Subcutaneous abdominal adipose tissue (tissue), 5 donors: ENCODE data around the gene ABCA7.

ENCODE experiments used
- H3K27ac ChIP-seq: one replicate; pipeline ENCODE4 v1.7.0; 2013; ENCODE audit warnings: low read depth, mild to moderate bottlenecking, inconsistent platforms, low read length, moderate library complexity
- H3K27me3 ChIP-seq, 5 donors: one replicate each; pipeline ENCODE4 v1.7.0; 2013; ENCODE audit warnings: low read length in 5 of 5, inconsistent platforms in 1 of 5; ENCODE audit not compliant: control insufficient read depth in 5 of 5, insufficient read depth in 4 of 5
- H3K36me3 ChIP-seq, 5 donors: one replicate each; pipeline ENCODE4 v1.7.0; 2013; ENCODE audit warnings: low read length in 5 of 5; ENCODE audit not compliant: control insufficient read depth in 5 of 5, insufficient read depth in 5 of 5
- H3K4me1 ChIP-seq, 5 donors: one replicate each; pipeline ENCODE4 v1.7.0; 2013; ENCODE audit warnings: low read length in 5 of 5, mild to moderate bottlenecking in 3 of 5, moderate library complexity in 1 of 5; ENCODE audit not compliant: control insufficient read depth in 5 of 5, insufficient read depth in 5 of 5
- H3K4me3 ChIP-seq, 5 donors: one replicate each; pipeline ENCODE4 v1.7.0; 2013; ENCODE audit warnings: low read length in 5 of 5, low read depth in 1 of 5
- H3K9ac ChIP-seq, 5 donors: one replicate each; pipeline ENCODE4 v1.7.0; 2013; ENCODE audit warnings: low read length in 5 of 5, mild to moderate bottlenecking in 4 of 5, moderate library complexity in 3 of 5
- H3K9me3 ChIP-seq, 5 donors: one replicate each; pipeline ENCODE4 v1.7.0; 2013; ENCODE audit warnings: low read length in 5 of 5; ENCODE audit not compliant: control insufficient read depth in 5 of 5
- donor health status: healthy.
- donor health status: healthy.
- donor health status: healthy.
- donor health status: healthy.
- donor health status: healthy.

The ABCA7 gene

DNA sequence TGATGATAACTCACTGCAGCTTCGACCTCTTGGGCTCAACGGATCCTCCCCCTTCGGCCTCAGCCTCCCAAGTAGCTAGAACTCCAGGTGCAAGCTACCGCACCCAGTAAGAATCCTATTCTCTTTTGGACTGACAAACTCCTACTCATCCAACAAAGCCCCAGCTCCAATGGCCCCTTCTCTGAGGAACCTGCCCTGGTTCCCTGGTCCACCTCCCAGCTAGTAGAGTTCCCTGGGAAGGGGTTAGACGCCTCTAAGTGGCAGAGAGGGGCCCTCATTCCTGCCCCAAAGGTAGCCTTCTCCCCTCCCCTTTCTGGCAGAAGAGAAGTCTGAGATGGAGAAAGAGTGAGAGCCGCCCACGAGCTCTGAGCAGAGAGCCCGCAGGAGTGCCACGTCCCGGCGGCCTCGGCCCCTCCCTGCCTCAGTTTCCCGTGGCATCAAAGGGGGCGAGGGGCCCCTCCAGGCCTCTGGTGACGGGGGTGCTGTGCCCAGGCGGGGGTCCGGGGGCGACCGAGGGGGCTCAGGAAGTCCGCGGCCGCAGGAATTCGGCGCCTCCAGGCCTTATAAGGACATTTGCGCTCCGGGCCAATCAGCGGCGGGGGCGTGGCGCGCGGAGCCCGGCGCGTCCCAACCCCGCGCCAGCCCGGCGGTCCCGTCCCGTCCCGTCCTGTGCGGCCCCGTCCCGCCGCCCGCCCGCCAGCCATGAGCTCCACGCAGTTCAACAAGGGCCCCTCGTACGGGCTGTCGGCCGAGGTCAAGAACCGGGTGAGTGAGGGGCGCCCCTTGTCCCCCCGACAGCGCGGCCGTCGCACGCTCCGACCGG is 13.7 kb upstream of the ABCA7 start, which contains the start of gene CNN2:
Gene CNN2 (plus strand): TSS at position 649 of the 823 bp plus-strand sequence. CDS start 54 bp downstream, at position 703.
- Histone ChIP-seq H3K36me3 (peaks cover 0 to 6% (median 0%) of the 10 kb centered on the region in 5 donors), H3K9ac (peak within 1 kb of the TSS in 4 of 5 donors; percentile 76 to 94 (median 84)), H3K4me3 (peak within 1 kb of the TSS; percentile 75 to 86 (median 81)), H3K4me1 (peaks cover 0 to 41% (median 33%) of the 10 kb centered on the region in 5 donors), H3K27ac (peak within 1 kb of the TSS; percentile 78), H3K27me3 (no peaks in the 10 kb centered on the region), H3K9me3 (no peaks in the 10 kb centered on the region)

- no peaks in the 10 kb centered on the region for H3K27me3 ChIP-seq
- peak overlapping the region in 4 of 5 donors; percentile 76 to 94 (median 84) for H3K9ac ChIP-seq
- H3K4me1 ChIP-seq, result peaks cover 0 to 37% (median 33%) of the 10 kb centered on the region in 5 donors
- H3K27ac ChIP-seq, result peak overlapping the region; percentile 78
- peak overlapping the region; percentile 75 to 86 (median 81) for H3K4me3 ChIP-seq
- no peaks in the 10 kb centered on the region for H3K9me3 ChIP-seq
- peaks cover 0 to 10% (median 2%) of the 10 kb centered on the region in 5 donors for H3K36me3 ChIP-seq
Observed at GRCh38 chr19:1026783-1027649, 12.9 kb upstream of the ABCA7 start.

DNA sequence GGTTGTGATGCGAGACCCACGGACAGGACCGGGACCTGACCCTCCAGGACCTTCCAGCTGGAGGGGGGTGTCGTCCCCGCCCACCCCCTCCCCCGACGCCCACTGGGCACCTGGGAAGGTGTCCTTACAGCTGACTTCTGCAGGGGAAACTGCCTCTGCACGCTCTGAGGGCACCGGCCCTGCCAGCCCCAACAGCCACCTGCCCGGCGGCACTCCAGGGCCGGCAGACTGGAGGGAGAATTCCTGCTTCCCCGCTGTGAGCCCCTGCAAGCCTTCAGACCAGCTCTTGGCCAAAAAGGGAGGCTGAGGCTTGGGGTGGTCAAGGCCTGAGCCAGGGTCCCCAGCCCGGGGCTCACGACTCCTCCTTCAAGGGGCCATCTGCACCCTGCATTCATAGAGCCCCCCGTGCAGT is 12.3 kb upstream of the ABCA7 start:
- Histone ChIP-seq H3K9me3 (no peaks in the 10 kb centered on the region), H3K27ac (peak overlapping the region; percentile 78), H3K4me1 (peaks cover 0 to 37% (median 29%) of the 10 kb centered on the region in 5 donors), H3K4me3 (peak overlapping the region; percentile 75 to 86 (median 81)), H3K27me3 (no peaks in the 10 kb centered on the region), H3K36me3 (peaks cover 0 to 16% (median 9%) of the 10 kb centered on the region in 5 donors), H3K9ac (peak overlapping the region in 4 of 5 donors; percentile 35 to 85 (median 69))

DNA sequence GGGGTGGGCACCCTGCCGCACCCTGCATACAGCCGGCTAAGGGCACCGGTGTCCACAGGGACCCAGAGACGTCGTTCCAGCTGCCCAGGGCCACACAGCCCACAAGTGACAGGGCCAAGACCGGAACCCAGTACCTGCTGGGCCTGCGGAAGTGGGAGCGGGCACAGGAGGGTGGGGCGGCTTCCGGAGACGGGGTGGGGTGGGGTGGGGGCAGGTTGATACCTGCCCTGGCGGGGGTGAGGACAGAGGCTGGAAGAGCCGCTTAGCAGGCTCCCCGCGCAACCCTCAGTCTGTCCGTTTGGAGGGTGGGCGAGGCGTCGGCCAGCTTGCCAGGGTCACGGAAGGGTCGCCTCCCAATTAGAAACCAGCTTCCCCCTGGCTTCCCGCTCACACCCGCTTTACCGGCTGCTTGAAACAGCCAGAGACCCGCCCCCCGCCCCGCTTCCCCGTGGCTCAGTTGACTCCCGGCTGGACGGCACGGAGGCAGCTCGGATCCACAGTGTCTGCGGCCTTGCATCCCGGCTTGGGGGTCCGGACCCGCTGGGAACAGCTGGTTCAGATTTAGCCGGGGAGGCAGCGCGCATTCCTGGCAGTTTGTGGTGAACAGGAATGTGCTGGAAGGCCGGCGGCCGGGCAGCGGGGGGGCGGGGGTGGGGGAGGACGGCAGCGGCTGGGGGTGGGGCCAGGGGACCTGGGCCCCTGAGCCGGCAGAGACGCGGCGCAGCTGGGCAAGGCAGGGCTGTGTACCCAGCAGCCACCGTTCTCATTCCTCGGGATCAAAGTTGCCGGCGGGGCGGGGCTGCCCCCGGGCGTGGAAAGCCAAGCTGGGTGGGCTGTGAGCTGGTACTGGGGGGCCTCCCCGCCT is 11.6 kb upstream of the ABCA7 start:
- Histone ChIP-seq H3K27ac (peak overlapping the region; percentile 78), H3K27me3 (no peaks in the 10 kb centered on the region), H3K9ac (peak overlapping the region in 4 of 5 donors; percentile 35 to 73 (median 72)), H3K9me3 (no peaks in the 10 kb centered on the region), H3K36me3 (peaks cover 0 to 21% (median 13%) of the 10 kb centered on the region in 5 donors), H3K4me3 (peak overlapping the region in 4 of 5 donors; percentile 75 to 86 (median 82)), H3K4me1 (peaks cover 0 to 37% (median 29%) of the 10 kb centered on the region in 5 donors)

DNA sequence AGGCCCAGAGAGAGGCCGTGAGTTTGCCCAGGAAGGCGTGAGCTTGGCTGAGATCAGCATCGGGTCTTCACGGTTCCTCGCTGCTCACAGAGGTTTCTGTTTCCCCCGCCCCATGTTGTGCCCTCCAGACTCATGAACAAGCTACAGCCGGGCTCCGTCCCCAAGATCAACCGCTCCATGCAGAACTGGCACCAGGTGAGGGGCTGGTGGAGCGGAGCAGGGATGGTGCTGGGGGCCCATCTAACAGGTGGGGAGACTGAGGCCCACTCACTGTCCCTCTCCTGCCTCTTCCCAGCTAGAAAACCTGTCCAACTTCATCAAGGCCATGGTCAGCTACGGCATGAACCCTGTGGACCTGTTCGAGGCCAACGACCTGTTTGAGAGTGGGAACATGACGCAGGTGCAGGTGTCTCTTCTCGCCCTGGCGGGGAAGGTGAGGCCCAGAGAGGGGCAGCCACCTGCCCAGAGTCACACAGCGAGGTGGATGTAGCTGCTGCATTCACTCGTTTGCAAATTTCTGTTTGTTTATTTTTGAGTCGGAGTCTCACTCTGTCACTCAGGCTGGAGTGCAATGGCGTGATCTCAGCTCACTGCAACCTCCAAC is 7.5 kb upstream of the ABCA7 start:
- Histone ChIP-seq H3K9ac (no peak overlapping the region), H3K4me1 (peaks cover 0 to 23% (median 18%) of the 10 kb centered on the region in 5 donors), H3K36me3 (peaks cover 0 to 33% (median 26%) of the 10 kb centered on the region in 5 donors), H3K27ac (no peak overlapping the region), H3K27me3 (no peaks in the 10 kb centered on the region), H3K4me3 (no peak overlapping the region), H3K9me3 (no peaks in the 10 kb centered on the region)

DNA sequence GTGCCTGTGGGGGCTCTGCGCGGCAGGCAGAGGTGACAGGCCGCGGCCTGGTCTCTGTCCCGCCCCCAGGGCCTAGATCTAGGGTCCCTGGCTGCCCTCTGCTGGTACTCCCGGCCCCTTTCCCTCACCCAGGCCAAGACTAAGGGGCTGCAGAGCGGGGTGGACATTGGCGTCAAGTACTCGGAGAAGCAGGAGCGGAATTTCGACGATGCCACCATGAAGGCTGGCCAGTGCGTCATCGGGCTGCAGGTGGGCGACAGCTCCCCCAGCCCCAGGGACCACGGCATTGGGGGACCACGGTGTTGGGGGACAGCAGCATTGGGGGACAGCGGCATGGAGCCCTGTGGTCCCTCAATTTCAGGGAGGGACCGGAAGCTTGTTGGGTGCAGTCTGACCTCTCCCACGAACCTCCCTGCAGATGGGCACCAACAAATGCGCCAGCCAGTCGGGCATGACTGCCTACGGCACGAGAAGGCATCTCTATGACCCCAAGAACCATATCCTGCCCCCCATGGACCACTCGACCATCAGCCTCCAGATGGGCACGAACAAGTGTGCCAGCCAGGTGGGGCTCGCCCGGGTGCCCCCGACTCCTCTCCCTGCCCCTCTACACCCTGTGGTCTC is 3.8 kb upstream of the ABCA7 start:
- Histone ChIP-seq H3K27me3 (no peaks in the 10 kb centered on the region), H3K4me1 (peaks cover 0 to 37% (median 30%) of the 10 kb centered on the region in 5 donors), H3K27ac (no peak overlapping the region), H3K9me3 (no peaks in the 10 kb centered on the region), H3K36me3 (peaks cover 0 to 32% (median 25%) of the 10 kb centered on the region in 5 donors), H3K9ac (no peak overlapping the region), H3K4me3 (no peak overlapping the region)

- peaks cover 0 to 53% (median 45%) of the 10 kb centered on the region in 5 donors for H3K4me1 ChIP-seq
- no peaks in the 10 kb centered on the region for H3K27me3 ChIP-seq
- no peaks in the 10 kb centered on the region for H3K9me3 ChIP-seq
- H3K9ac ChIP-seq, result no peak overlapping the region
- H3K27ac ChIP-seq, result no peak overlapping the region
- H3K4me3 ChIP-seq, result no peak overlapping the region
- peaks cover 0 to 22% (median 20%) of the 10 kb centered on the region in 5 donors for H3K36me3 ChIP-seq
Observed at GRCh38 chr19:1037621-1038064, 2.3 kb upstream of the ABCA7 start.

DNA sequence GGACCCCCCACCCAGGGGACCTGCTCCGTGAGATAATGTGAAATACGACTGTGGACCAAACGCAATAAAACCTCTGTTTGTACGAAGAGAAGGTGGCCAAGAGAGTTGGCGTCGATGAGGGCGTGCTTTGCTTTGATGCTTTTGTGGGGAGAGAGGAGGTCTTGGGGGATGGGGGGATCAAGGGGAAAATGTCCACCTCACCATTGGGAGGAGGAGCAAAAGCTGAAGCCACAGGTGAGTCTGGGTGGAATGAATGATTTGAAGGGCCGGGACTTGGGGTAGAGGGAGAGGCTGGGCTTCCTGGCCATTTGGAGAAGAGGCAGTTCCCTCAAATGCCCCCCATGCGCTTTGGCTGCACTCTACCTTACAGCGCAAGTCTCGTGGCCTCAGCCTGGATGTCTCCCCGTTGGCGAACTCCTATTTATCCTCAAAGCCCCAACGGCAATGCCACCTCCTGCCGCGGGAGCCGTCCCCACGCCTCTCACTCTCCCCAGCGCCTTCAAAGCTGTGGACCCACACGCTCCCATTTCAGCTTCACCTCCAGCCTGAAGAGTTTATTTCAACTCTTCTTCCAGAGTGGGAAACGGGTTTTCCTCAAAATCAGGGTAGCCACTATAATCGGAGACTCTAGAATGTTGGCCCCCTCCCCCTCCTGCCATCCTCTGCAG is 795 bp upstream of the ABCA7 start:
- Histone ChIP-seq H3K27me3 (no peaks in the 10 kb centered on the region), H3K36me3 (peaks cover 0 to 16% (median 13%) of the 10 kb centered on the region in 5 donors), H3K4me3 (peak overlapping the region in 3 of 5 donors; percentile 36 to 81 (median 81)), H3K4me1 (peaks cover 0 to 59% (median 54%) of the 10 kb centered on the region in 5 donors), H3K9me3 (no peaks in the 10 kb centered on the region), H3K9ac (peak overlapping the region in 2 of 5 donors; percentile 11 to 13), H3K27ac (no peak overlapping the region)
